ENCODE data around the gene EMP1.

The EMP1 gene

GRCh38 chr12:13223179-13223804 lies 26.8 kb downstream of the EMP1 start:
- DNase-seq (ENCODE audit: low read depth in 2 of 2): no peak

GRCh38 chr12:13223941-13224340 lies 27.4 kb downstream of the EMP1 start:
- no peak for DNase-seq (ENCODE audit: low read depth in 2 of 2)

GRCh38 chr12:13227191-13227590 lies 30.7 kb downstream of the EMP1 start:
- DNase-seq (ENCODE audit: low read depth in 2 of 2): no peak

DNA sequence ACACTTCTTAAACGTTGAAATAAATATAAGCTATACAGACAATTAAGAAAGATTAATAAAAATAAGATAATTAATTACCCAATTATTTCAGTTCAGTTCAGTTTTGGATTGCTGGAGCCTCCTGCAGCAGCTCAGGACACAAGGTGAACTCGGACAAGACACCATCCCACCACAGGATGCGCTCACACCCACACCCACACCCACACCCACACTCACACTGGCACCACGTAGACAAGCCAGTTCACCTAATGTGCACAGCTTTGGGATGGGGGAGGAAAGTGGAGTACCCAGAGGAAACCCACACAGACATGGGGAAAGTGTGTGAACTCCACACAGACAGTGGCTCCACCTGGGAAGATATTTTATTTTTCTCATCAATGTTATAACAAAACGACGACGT lies 32.1 kb downstream of the EMP1 start:
- no peak for DNase-seq (ENCODE audit: low read depth in 2 of 2)

DNA sequence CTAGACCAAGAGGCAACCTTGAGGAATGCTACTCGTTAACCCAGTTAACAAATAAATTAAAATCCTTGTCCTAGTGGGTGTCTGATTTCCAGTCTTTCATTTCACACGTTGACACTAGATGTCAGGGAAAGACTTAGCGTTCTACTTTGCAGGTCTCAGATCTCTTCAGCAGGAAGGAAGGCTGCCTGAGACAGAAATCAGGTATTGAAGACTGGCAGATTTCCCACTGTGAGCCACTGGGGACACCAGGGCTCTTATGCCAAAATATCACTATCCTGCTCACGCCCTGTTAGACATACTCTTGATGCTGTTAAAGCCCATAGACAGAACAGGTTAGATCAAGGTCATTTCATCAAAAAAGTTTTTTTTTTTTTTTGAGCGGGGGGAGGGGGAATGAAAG lies 33.0 kb downstream of the EMP1 start:
- DNase-seq (ENCODE audit: low read depth in 2 of 2): no peak

DNA sequence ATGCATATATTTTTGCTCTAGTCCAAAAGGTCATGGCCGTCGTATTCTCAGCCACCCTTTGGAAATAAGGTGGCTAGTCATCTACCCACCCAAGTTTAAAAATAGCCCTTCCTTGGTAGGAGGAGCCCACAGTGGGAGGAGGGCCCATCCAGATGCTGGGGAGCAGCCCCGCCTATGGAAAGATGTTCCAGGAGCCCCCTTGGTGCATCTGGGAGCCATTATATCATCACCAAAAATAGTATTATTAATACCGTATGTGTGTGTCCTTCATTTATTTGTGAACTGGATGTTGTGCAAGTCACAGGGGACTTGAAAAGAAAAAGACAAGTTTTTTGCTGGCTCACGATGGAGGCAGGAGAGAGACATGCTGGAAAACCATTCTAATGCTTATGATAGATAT lies 34.0 kb downstream of the EMP1 start:
- no peak for DNase-seq (ENCODE audit: low read depth in 2 of 2)

GRCh38 chr12:13233830-13234641 lies 37.5 kb downstream of the EMP1 start:
- DNase-seq (ENCODE audit: low read depth in 2 of 2): peak in 1 of 2 donors; percentile 25

GRCh38 chr12:13238204-13238603 lies 41.7 kb downstream of the EMP1 start:
- DNase-seq (ENCODE audit: low read depth in 2 of 2): no peak

DNA sequence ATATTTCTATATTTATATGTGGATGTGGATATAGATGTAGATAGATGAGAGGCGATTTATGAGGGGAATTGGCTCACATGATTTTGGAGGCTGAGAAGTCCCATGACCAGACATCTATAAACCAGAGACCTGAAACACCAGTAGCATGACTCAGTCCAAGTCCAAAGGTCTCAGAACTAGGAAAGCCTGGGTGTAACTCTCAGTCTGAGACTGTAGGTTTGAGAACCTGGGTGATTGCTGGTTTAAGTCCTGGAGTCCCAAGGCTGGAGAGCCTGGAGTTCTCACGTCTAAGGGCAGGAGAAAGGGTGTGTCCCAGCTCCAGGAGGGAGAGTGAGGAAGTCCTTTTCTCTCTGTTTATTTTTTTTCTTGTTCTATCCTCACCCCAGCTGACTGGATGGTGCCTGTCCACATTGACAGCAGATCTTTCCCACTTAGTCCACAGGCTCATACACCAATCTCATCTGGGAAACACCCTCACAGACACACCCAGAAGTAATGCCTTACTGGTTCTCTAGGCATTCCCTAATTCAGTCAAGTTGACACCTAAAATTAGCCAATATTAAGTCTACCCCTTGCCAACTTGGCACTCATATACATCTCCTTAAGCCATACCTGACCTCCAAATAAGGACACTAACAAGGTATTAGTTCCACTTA lies 45.4 kb downstream of the EMP1 start:
- DNase-seq (ENCODE audit: low read depth in 2 of 2): no peak

- no peak for DNase-seq (ENCODE audit: low read depth in 2 of 2)
Measured at GRCh38 chr12:13242936-13243335, 46.4 kb downstream of the EMP1 start.

DNA sequence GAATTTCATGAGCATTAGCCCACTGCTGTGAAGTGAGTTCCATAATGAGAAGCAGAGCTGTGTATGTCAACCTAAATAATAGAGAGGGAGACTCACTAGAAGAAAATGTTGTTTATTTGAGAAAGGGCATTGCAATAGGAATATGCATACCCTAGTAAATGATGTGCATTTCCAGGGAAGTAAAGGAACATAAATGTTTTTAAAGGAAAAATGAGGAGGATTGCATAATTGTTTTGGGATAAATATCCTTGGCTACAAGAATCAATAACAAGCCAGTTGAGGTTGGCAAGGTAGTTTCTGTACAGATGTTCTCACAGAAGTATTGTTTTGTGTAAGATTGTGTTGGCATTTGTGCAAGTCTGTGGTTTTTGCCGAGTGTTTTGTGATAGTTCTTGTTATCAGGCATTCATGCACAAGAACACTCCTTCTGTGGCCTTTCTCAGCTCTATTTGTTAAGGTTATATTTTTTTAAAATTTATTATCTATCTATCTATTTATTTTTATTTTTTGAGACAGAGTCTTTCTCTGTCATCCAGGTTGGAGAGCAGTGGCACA lies 47.1 kb downstream of the EMP1 start:
- DNase-seq (ENCODE audit: low read depth in 2 of 2): no peak

DNA sequence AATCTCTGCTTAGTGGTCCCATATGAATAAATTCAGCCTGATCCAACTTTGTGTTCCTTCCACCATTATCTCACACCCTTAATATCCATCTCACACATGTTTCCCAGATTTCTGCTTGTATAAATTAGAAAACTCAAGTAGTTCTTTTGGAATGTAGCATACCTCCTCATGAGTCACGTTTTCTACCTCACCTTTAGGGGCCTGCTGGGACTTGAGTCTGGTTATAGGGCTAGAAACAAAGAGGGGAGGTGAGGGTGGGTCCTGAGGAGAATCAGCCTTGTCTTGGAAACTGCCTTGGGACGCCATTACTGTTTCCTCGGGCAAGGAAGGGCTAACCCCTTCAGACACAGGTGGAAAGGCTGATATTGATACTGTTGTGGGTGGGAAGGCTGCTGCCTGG lies 51.1 kb downstream of the EMP1 start:
- DNase-seq (ENCODE audit: low read depth in 2 of 2): no peak

- no peak for DNase-seq (ENCODE audit: low read depth in 2 of 2)
Measured at GRCh38 chr12:13248964-13249363, 52.4 kb downstream of the EMP1 start.

DNA sequence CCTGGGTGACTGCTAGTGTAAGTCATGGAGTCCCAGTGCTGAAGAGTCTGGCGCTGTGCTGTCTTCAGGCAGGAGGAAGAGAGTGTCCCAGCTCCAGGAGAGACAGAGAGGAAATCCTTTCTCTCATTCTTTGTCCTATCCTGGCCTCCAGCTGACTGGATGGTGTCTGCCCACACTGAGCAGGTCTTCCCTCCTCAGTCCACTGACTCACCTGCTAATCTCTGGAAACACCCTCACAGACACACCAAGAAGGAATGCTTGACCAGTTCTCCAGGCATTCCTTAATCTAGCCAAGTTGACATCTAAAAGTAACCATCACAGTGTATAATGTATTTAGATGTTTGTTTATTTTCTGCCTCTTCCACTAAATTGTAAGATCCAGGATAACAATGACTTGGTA lies 53.9 kb downstream of the EMP1 start:
- DNase-seq (ENCODE audit: low read depth in 2 of 2): no peak

DNA sequence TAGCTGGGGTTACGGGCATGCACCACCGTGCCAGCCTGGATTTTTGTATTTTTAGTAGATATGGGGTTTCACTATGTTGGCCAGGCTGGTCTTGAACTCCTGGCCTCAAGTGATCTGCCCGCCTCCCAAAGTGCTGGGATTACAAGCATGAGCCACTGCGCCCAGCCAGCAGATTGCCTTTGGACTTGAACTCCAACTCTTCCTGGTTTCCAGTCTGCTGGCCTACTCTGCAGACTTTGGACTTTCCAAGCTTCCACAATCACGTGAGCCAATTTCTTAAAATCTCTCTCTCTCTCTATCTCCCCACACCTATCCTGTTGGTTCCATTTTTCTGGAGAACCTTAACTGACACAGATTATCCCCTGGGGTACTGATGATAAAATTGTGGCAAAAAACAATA lies 55.0 kb downstream of the EMP1 start:
- DNase-seq (ENCODE audit: low read depth in 2 of 2): no peak

DNA sequence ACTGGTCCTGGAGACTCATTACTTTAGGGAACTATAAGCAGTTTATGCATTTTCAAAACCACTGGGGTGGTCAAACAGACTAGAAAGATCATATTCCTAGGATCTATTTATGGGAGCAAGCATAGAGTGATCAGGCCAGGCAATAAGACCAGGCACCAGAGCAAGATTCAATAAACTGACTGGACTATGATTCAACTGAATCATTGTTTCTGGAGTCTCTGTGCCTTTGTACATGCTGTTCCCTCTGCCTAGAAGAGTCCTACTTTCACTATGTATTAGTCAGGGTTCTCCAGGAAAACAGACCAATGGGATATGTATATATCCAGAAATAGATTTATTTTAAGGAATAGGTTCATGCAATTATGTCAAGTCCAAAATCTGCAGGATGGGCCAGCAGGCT lies 55.5 kb downstream of the EMP1 start:
- DNase-seq (ENCODE audit: low read depth in 2 of 2): no peak

DNA sequence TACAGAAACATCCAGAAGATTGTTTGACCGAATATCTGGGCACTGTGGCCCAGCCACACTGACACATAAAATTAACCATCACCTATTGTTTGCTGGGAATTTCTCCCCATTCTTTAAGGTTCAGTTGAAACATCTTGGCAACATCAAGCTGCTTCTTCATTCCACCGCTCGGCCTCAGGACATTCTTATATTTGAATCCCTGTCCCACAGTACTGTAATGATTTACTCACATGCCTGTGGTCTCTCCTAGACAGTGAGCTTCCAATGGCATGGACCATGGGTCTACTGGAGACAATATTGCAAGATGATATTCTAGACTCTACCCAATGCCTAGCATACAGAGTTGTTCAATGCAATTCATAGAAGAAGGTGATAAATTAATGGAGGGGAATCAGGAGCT lies 56.1 kb downstream of the EMP1 start:
- DNase-seq (ENCODE audit: low read depth in 2 of 2): no peak

- no peak for DNase-seq (ENCODE audit: low read depth in 2 of 2)
Measured at GRCh38 chr12:13253966-13254760, 57.6 kb downstream of the EMP1 start.

GRCh38 chr12:13255792-13256691 lies 59.5 kb downstream of the EMP1 start:
- peak; percentile 68 to 69 for DNase-seq (ENCODE audit: low read depth in 2 of 2)

GRCh38 chr12:13256692-13257045 lies 60.1 kb downstream of the EMP1 start:
- DNase-seq (ENCODE audit: low read depth in 2 of 2): no peak

DNA sequence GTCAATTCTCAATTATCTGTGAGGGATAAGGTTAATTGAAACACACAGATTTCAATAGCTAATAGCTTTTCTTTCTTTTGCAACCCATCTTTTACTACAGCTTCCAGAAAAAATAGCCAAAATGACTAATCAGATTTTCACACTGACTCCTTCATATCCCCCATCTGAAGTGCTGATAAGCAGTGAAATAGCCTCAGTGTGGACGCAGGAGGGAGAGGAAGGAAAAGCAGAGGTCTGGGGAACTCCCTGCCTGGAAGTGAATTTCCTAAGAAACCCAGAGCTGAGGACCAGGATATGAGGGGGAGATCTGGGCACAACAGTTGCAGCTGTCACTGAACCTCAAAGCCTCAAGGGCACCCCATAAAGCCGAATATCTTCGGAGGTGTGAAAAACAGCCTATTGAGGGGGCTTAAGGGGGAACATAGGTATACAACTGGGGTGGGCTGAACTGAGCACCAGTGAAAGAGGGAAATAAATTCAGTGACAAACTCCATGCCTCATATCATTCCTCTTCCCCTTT lies 60.9 kb downstream of the EMP1 start:
- DNase-seq (ENCODE audit: low read depth in 2 of 2): no peak

All from stimulated activated CD4-positive, alpha-beta T cell treated with anti-CD3 and anti-CD28 coated beads, Interleukin-1b, Interleukin-23, amount 100 ng/mL, for 4 hours (primary cell).